T47D (cell line): ENCODE data around the gene SAMD10.
"Not testable (repeated sequence)": the region's sequence is repeated elsewhere in the genome, so short reads cannot be mapped to it uniquely, and the experiment has no call there.

Experiments
- DNase-seq, 2 experiments: peaks; one replicate each; pipeline versions ENCODE4 v3.0.0 to v3.0.0-alpha.2; 2011 to 2012; ENCODE audit warnings: low read depth in 1 of 2, low spot score in 1 of 2
- JUND ChIP-seq: IDR thresholded peaks from 2 replicates; pipeline ENCODE4 v1.6.1; 2012; ENCODE audit warnings: low read depth
- in situ Hi-C: cut with HindIII; loops from 2 replicates; pipeline ENCODE4 v1.10.0; 2016; ENCODE audit warnings: low sequenced_read_pairs, low pct_unique_long_range_greater_than_20kb

The SAMD10 gene

GRCh38 chr20:63961664-63962425, 17.6 kb downstream of the SAMD10 start:
- no peak for DNase-seq
- in situ Hi-C loops = no loop called here
- no peak for TF ChIP-seq JUND

DNA sequence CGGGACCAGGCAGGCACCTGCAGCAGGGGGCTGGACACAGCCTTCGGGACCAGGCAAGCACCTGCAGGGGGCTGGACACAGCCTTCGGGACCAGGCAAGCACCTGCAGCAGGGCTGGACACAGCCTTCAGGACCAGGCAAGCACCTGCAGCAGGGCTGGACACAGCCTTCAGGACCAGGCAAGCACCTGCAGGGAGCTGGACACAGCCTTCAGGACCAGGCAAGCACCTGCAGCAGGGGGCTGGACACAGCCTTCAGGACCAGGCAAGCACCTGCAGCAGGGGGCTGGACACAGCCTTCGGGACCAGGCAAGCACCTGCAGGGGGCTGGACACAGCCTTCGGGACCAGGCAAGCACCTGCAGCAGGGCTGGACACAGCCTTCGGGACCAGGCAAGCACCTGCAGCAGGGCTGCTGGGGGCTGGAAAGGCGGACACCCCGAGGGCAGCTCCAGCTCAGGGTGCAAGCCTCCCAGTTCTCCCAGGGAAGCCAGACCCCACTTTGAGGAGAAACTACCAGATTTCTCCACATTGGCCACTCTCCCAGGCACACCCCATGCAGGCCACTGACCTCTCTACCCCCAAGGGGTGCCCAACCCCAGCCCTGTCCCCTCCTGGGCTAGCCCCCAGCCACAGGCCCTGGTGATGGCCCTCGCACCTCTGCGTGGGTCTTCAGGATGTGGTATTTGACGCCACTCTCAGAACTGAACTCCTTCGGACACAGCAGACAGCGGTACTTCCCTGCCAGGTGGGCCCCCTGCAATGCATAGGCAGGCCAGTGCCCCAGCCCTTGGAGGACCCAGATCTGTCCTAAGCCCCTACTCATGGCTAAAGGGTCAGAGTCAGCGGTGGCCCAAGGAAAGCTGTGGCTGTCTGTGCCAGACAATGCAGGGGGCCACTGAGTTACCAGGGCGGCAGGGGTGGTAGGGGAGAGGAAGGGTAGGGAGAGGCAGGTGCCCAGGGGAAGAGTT, 18.5 kb downstream of the SAMD10 start:
- DNase-seq, in situ Hi-C loops: not testable (repeated sequence)

DNA sequence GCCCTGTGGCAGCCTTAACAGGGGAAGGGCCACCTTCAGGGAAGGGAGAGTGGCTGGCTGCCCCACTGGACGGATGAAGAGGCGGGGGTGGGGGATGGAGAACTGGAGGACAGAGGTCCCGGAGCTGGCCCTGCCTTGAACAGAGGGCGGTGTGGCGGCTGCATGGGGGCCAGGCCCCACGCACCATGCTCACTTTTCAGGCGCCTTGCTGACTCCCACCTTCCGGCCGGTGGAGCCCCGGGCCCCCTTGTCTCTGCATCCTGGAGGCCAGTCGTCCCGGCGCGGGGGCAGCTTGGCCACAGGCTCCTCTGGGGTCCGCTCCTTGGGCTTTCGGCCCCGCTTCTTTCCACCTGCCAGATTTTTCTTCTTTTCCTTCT, 19.8 kb downstream of the SAMD10 start:
- no peak for TF ChIP-seq JUND
- in situ Hi-C loops = no loop called here
- DNase-seq = no peak

DNA sequence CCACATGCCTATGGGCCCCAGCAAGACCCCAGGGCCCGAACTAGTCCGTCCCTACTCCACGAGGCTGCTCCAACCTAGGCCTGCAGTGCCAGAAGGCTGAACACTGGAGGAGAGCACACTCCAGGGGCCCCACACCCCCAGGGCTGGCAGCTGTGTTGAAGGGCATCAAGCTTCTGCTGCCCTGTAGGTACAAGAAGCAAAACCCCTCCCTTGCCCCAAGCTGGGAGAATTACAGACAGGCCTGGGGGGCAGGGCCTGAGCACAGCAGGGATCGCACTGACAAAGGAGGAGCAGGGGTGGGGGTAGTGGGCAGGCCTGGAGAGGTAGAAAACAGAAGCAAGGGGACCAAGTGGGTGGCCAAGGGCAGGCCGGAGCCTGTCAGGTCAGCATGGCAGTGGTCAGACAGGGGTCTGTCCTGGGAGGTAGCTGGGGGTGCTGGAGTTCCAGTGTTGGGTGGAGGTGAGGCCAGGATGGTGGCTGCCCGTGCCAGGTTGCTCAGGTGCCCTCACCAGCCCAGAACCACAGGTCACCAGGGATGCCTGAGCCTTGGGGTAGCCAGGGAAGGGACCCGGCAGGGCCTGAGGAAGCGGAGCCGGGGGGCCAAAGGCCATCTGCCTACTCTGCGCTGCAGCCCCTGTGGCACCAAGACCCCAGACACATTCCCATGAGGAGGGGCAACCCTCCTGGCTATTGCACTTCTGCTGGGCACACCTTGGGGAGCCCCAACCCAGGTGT, 20.3 kb downstream of the SAMD10 start:
- no peak for DNase-seq
- no peak for TF ChIP-seq JUND
- in situ Hi-C loops = no loop called here

- in situ Hi-C loops = no loop called here
- TF ChIP-seq JUND = no peak
- DNase-seq = no peak
Observed at GRCh38 chr20:63958471-63958870, 21.0 kb downstream of the SAMD10 start.

GRCh38 chr20:63957690-63958441, 21.6 kb downstream of the SAMD10 start:
- peak; percentile 64 to 78 for DNase-seq
- no peak for TF ChIP-seq JUND
- in situ Hi-C loops = no loop called here

GRCh38 chr20:63957004-63957689, 22.3 kb downstream of the SAMD10 start:
- in situ Hi-C loops = no loop called here
- TF ChIP-seq JUND = no peak

GRCh38 chr20:63956664-63957003, 22.8 kb downstream of the SAMD10 start:
- no peak for DNase-seq
- TF ChIP-seq JUND = no peak
- in situ Hi-C loops = no loop called here

More at GRCh38 chr20:63957004-63957689, 22.3 kb downstream of the SAMD10 start:
- DNase-seq = peak; percentile 79 to 89

GRCh38 chr20:63955827-63956663, 23.4 kb downstream of the SAMD10 start, which contains the start of gene UCKL1:
UCKL1 (minus strand) TSS chr20:63956416; CDS start chr20:63956372, 44 bp downstream.
- in situ Hi-C loops = no loop called here
- peak; percentile 91 to 94 for DNase-seq
- TF ChIP-seq JUND = no peak

DNA sequence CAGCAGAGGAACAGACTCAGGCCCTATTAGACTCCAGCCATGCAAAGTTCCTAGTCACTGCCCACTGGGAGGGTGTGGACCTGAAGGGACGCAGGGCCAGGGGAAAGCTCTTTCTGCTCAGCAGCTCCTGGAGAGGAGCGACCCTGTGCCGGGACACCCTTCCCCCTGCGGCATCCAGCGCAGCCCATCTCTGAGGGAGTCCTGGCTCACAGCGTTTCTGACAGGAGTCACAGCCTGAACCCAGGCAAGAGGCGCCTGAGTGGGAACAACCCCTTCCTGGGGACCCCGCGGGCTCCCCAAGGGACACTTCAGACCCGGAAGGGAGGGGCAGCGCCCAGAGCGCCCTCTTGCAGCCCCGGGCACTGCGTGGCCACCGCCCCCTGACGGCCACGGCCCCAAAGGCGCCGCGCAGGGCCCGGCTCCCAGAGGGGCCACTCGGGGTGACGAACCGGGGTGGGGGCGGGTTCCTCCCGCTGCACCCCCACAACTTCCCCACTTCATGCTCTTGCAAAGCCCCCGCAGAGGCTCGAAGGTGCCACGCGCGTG, 24.1 kb downstream of the SAMD10 start:
- DNase-seq = peak; percentile 38 to 67
- TF ChIP-seq JUND = no peak
- in situ Hi-C loops = no loop called here
